ENCODE measurements around the gene ALS2.

ALS2 gene

GRCh38 chr2:201751566-201751965, 29.2 kb downstream of the ALS2 start:
- peak; percentile 21 for FAIRE-seq

GRCh38 chr2:201746551-201746950, 34.2 kb downstream of the ALS2 start:
- FAIRE-seq, result no peak

GRCh38 chr2:201735486-201735885, 45.2 kb downstream of the ALS2 start:
- no peak for FAIRE-seq

GRCh38 chr2:201734111-201734510, 46.6 kb downstream of the ALS2 start:
- FAIRE-seq, result no peak

GRCh38 chr2:201733544-201733943, 47.2 kb downstream of the ALS2 start:
- no peak for FAIRE-seq

GRCh38 chr2:201730651-201731285, 50.0 kb downstream of the ALS2 start:
- FAIRE-seq, result no peak

- no peak for FAIRE-seq
These were observed 65.3 kb downstream of the ALS2 start for GRCh38 chr2:201715459-201715858.

GRCh38 chr2:201712726-201713125, 68.0 kb downstream of the ALS2 start:
- FAIRE-seq, result no peak

- no peak for FAIRE-seq
These were observed 71.0 kb downstream of the ALS2 start for GRCh38 chr2:201709747-201710146.

- no peak for FAIRE-seq
These were observed 71.7 kb downstream of the ALS2 start for GRCh38 chr2:201709049-201709448.

- no peak for FAIRE-seq
These were observed 73.0 kb downstream of the ALS2 start for GRCh38 chr2:201707753-201708152.

- FAIRE-seq, result no peak
These were observed 73.6 kb downstream of the ALS2 start for GRCh38 chr2:201707142-201707541.

- FAIRE-seq, result no peak
These were observed 76.2 kb downstream of the ALS2 start for GRCh38 chr2:201704536-201704935.

- no peak for FAIRE-seq
These were observed 79.1 kb downstream of the ALS2 start for GRCh38 chr2:201701646-201702045.

GRCh38 chr2:201699416-201699815, 81.3 kb downstream of the ALS2 start:
- no peak for FAIRE-seq

- FAIRE-seq, result no peak
These were observed 82.0 kb downstream of the ALS2 start, which contains the start of gene MPP4 for GRCh38 chr2:201698588-201699226. MPP4 (minus strand) TSS chr2:201698644; CDS start chr2:201693954, 4,690 bp downstream.

GRCh38 chr2:201697899-201698298, 82.8 kb downstream of the ALS2 start:
- no peak for FAIRE-seq

GRCh38 chr2:201696151-201696659, 84.5 kb downstream of the ALS2 start:
- FAIRE-seq, result no peak

GRCh38 chr2:201685156-201685555, 95.6 kb downstream of the ALS2 start:
- no peak for FAIRE-seq

GRCh38 chr2:201680743-201681142, 100.0 kb downstream of the ALS2 start:
- FAIRE-seq, result no peak

GRCh38 chr2:201678401-201678800, 102.3 kb downstream of the ALS2 start:
- no peak for FAIRE-seq

GRCh38 chr2:201675454-201675853, 105.3 kb downstream of the ALS2 start:
- FAIRE-seq, result no peak

- FAIRE-seq, result no peak
These were observed 105.9 kb downstream of the ALS2 start for GRCh38 chr2:201674794-201675193.

GRCh38 chr2:201674298-201674697, 106.4 kb downstream of the ALS2 start:
- no peak for FAIRE-seq
